WTC11 (cell line): ENCODE results near the gene FOXB2. TPM values are rescaled to one million over a fixed set of nuclear protein-coding genes. Genes with fewer than 3 reads are reported as not detected.

Experiments used
- ATAC-seq: fragments of 200-7000 bp; cut with Tn5 transposase; 2 replicates; pipeline ENCODE4 v1.10.0; 2021; ENCODE audit warnings: mild to moderate bottlenecking, moderate library complexity
- CTCF ChIA-PET: fragments of 300-600 bp; sonication (Branson Sonifier 250); formaldehyde crosslinking; loops from one replicate; lab custom pipeline; 2021; ENCODE audit warnings: antibody characterized with exemption; lab: Charles Lee
- POLR2A ChIA-PET: fragments of 350-600 bp; sonication (Branson Sonifier 250); formaldehyde crosslinking; loops from one replicate; lab custom pipeline; 2021; ENCODE audit warnings: antibody characterized with exemption; lab: Charles Lee
- DNase-seq: peaks from one replicate; pipeline ENCODE4 v3.0.0; 2021; ENCODE audit warnings: low spot score
- H3K27ac Mint-ChIP-seq: 2 replicates; pipeline ENCODE4 v1.8.0; 2021; ENCODE audit warnings: mixed read lengths
- H3K27me3 Mint-ChIP-seq: 2 replicates; pipeline ENCODE4 v1.8.0; 2021; ENCODE audit warnings: low read depth, mild to moderate bottlenecking, moderate library complexity, mixed read lengths
- H3K36me3 Mint-ChIP-seq: 2 replicates; pipeline ENCODE4 v1.8.0; 2021; ENCODE audit warnings: mixed read lengths
- H3K4me1 Mint-ChIP-seq: 2 replicates; pipeline ENCODE4 v1.8.0; 2022; ENCODE audit warnings: mixed read lengths
- H3K4me3 Mint-ChIP-seq: 2 replicates; pipeline ENCODE4 v1.8.0; 2021; ENCODE audit warnings: mild to moderate bottlenecking, moderate library complexity, mixed read lengths
- H3K9me3 Mint-ChIP-seq: 2 replicates; pipeline ENCODE4 v1.8.0; 2021; ENCODE audit warnings: mixed read lengths
- ELF4 ChIP-seq: sonication (generic); formaldehyde crosslinking; IDR thresholded peaks from 2 replicates; pipeline ENCODE4 v1.8.1; 2022; ENCODE audit warnings: low read depth, mild to moderate bottlenecking, moderate library complexity, missing genetic modification reagents
- MYBL2 ChIP-seq: sonication (generic); formaldehyde crosslinking; IDR thresholded peaks from 2 replicates; pipeline ENCODE4 v1.8.1; 2023; ENCODE audit warnings: mild to moderate bottlenecking, moderate library complexity, missing genetic modification reagents
- NFE2L1 ChIP-seq: sonication (generic); formaldehyde crosslinking; IDR thresholded peaks from 2 replicates; pipeline ENCODE4 v1.8.1; 2023; ENCODE audit warnings: missing genetic modification reagents
- NFYB ChIP-seq: sonication (generic); formaldehyde crosslinking; conservative IDR thresholded peaks from 2 replicates; pipeline ENCODE4 v1.8.0; 2022; ENCODE audit warnings: low read depth, missing genetic modification reagents
- PRRX2 ChIP-seq: fragments of 250-450 bp; sonication (Bioruptor Pico); IDR thresholded peaks from 2 replicates; pipeline ENCODE4 v1.8.0; 2021; ENCODE audit warnings: mild to moderate bottlenecking
- RORB ChIP-seq: fragments of 250-450 bp; sonication (Bioruptor Pico); IDR thresholded peaks from 2 replicates; pipeline ENCODE4 v1.9.0; 2021; ENCODE audit warnings: mild to moderate bottlenecking
- SMAD3 ChIP-seq: sonication (generic); formaldehyde crosslinking; IDR thresholded peaks from 2 replicates; pipeline ENCODE4 v1.8.0; 2022; ENCODE audit warnings: missing genetic modification reagents, mild to moderate bottlenecking, borderline replicate concordance
- ZNF317 ChIP-seq: sonication (generic); formaldehyde crosslinking; IDR thresholded peaks from 2 replicates; pipeline ENCODE4 v1.8.1; 2023; ENCODE audit warnings: low read depth, mild to moderate bottlenecking, moderate library complexity, missing genetic modification reagents, borderline replicate concordance
- total RNA-seq: library from RNA; stranded (reverse); gene quantifications from 3 replicates; pipeline ENCODE4 v1.2.3, GENCODE V29; 2021
- TF ChIP-seq, protein P1 (sequence below): sonication (generic); formaldehyde crosslinking; IDR thresholded peaks from 2 replicates; pipeline ENCODE4 v1.8.1; 2023; ENCODE audit warnings: mild to moderate bottlenecking, missing genetic modification reagents
- TF ChIP-seq, protein P2 (sequence below): fragments of 250-450 bp; sonication (Bioruptor Pico); IDR thresholded peaks from 2 replicates; pipeline ENCODE4 v1.9.0; 2021; ENCODE audit warnings: mild to moderate bottlenecking
- TF ChIP-seq, protein P3 (sequence below): fragments of 250-450 bp; sonication (Bioruptor Pico); IDR thresholded peaks from 2 replicates; pipeline ENCODE4 v2.1.2; 2022; ENCODE audit warnings: mild to moderate bottlenecking, moderate library complexity
- TF ChIP-seq, protein P4 (sequence below): sonication (generic); formaldehyde crosslinking; IDR thresholded peaks from 2 replicates; pipeline ENCODE4 v1.8.0; 2022; ENCODE audit warnings: mild to moderate bottlenecking, missing genetic modification reagents
- TF ChIP-seq, protein P5 (sequence below): sonication (generic); formaldehyde crosslinking; IDR thresholded peaks from 2 replicates; pipeline ENCODE4 v1.8.0; 2022; ENCODE audit warnings: missing genetic modification reagents
- TF ChIP-seq, protein P6 (sequence below): sonication (generic); formaldehyde crosslinking; IDR thresholded peaks from 2 replicates; pipeline ENCODE4 v1.8.1; 2022; ENCODE audit warnings: missing genetic modification reagents, borderline replicate concordance
- TF ChIP-seq, protein P7 (sequence below): sonication (generic); formaldehyde crosslinking; IDR thresholded peaks from 2 replicates; pipeline ENCODE4 v1.8.0; 2023; ENCODE audit warnings: mild to moderate bottlenecking, missing genetic modification reagents

The FOXB2 gene
- total RNA-seq, 1 experiment from 2014 or later = 0.22 TPM

DNA sequence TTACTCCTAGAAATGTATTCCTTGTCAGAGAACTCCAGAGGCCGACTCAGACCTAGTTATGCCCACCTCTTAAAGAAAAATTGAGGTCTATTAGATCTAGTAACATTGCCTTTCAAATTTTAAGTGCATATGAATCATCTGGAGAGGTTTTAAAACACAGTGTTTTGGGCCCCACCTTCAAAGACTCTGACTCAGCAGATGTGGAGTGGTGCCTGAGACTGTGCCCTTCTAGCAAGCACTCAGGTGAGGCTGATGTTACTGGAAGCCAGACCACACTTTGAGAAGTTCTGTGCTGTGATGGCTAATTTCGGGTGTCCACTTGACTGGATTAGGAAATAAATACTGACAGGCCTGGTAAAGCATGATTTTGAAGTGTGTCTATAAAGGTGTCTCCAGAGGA is 10.6 kb downstream of the FOXB2 start:
- TF ChIP-seq, protein P1, sequence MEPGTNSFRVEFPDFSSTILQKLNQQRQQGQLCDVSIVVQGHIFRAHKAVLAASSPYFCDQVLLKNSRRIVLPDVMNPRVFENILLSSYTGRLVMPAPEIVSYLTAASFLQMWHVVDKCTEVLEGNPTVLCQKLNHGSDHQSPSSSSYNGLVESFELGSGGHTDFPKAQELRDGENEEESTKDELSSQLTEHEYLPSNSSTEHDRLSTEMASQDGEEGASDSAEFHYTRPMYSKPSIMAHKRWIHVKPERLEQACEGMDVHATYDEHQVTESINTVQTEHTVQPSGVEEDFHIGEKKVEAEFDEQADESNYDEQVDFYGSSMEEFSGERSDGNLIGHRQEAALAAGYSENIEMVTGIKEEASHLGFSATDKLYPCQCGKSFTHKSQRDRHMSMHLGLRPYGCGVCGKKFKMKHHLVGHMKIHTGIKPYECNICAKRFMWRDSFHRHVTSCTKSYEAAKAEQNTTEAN (CRISPR knock-in tag) = no peak
- TF ChIP-seq RORB (CRISPR knock-in tag) = no peak
- no peak for TF ChIP-seq ZNF317 (CRISPR knock-in tag)
- TF ChIP-seq, protein P2, sequence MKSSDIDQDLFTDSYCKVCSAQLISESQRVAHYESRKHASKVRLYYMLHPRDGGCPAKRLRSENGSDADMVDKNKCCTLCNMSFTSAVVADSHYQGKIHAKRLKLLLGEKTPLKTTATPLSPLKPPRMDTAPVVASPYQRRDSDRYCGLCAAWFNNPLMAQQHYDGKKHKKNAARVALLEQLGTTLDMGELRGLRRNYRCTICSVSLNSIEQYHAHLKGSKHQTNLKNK = no peak
- TF ChIP-seq PRRX2 (CRISPR knock-in tag) = no peak
- TF ChIP-seq, protein P3, sequence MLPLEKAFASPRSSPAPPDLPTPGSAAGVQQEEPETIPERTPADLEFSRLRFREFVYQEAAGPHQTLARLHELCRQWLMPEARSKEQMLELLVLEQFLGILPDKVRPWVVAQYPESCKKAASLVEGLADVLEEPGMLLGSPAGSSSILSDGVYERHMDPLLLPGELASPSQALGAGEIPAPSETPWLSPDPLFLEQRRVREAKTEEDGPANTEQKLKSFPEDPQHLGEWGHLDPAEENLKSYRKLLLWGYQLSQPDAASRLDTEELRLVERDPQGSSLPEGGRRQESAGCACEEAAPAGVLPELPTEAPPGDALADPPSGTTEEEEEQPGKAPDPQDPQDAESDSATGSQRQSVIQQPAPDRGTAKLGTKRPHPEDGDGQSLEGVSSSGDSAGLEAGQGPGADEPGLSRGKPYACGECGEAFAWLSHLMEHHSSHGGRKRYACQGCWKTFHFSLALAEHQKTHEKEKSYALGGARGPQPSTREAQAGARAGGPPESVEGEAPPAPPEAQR (CRISPR knock-in tag) = no peak
- TF ChIP-seq, all 79 proteins: peak for 0
- Mint-ChIP-seq H3K27me3 (peaks cover 42% of the 10 kb centered on the region), H3K27ac (no peak overlapping the region), H3K4me3 (no peak overlapping the region), H3K4me1 (peaks cover 29% of the 10 kb centered on the region), H3K9me3 (no peaks in the 10 kb centered on the region), H3K36me3 (no peaks in the 10 kb centered on the region; the same call in 1 of the 2 replicates)
- ChIA-PET CTCF (no interaction called here), POLR2A (interaction anchor here (1.5 kb wide), 1 partner anchor 120 kb away, joined by 3 read pairs; no protein-coding TSS in a partner anchor)
- no peak for DNase-seq
- ATAC-seq = no peak

DNA sequence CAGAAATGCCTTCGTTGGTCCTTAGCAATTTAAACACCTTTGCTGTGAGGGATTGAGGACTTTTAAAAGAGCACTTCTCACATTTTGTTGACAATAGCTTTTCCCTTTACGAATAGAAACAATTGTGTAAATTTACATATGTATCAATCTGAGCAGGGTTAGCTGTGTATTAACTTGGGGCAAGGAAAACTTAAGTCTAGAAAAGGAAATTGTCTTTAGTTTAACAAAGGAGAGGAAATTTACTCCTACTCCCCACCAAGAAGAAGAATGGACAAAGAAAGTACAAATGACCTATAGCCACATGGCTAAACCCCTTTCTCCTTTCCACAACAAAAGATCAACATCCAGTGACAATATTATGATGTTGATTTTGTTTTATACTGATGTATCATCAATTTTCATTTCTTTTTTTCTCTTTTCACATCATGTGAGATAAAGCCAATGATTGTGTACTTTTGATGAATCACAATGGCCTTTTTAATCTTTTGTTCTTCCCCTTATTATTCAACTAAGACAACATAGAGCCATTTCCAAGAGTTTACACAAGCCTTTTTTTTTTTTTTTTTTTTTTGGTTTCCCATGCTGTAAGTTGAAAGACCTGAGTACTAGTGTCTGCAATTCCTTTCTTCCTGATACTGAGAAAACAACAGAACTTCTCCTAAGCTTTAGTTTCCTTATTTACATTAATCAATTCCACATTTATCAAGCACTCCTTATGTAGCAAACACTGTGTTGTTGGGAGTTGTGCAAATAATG is 19.0 kb downstream of the FOXB2 start:
- TF ChIP-seq MYBL2 (CRISPR knock-in tag) = no peak
- TF ChIP-seq, protein P4, sequence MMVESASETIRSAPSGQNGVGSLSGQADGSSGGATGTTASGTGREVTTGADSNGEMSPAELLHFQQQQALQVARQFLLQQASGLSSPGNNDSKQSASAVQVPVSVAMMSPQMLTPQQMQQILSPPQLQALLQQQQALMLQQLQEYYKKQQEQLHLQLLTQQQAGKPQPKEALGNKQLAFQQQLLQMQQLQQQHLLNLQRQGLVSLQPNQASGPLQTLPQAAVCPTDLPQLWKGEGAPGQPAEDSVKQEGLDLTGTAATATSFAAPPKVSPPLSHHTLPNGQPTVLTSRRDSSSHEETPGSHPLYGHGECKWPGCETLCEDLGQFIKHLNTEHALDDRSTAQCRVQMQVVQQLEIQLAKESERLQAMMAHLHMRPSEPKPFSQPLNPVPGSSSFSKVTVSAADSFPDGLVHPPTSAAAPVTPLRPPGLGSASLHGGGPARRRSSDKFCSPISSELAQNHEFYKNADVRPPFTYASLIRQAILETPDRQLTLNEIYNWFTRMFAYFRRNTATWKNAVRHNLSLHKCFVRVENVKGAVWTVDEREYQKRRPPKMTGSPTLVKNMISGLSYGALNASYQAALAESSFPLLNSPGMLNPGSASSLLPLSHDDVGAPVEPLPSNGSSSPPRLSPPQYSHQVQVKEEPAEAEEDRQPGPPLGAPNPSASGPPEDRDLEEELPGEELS (CRISPR knock-in tag) = peak; percentile 53; the same call in 1 of the 2 replicates
- Mint-ChIP-seq H3K27me3 (peaks cover 63% of the 10 kb centered on the region), H3K4me1 (peaks cover 44% of the 10 kb centered on the region), H3K4me3 (no peak overlapping the region), H3K36me3 (no peaks in the 10 kb centered on the region), H3K9me3 (0 out of 2 replicates have a peak, but pooled peaks cover 5% of the 10 kb centered on the region), H3K27ac (peak overlapping the region; percentile 88)
- ChIA-PET POLR2A (interaction anchor here (0.6 to 1.5 kb wide), 3 partner anchors 20 to 1166 kb away, joined by 3 to 6 read pairs (median 3); no protein-coding TSS in a partner anchor), CTCF (interaction anchor here (0.8 to 2.5 kb wide), 5 partner anchors 10 to 128 kb away, joined by 3 to 6 read pairs (median 4); no protein-coding TSS in a partner anchor)
- peak; percentile 79 for ATAC-seq
- no peak for DNase-seq

DNA sequence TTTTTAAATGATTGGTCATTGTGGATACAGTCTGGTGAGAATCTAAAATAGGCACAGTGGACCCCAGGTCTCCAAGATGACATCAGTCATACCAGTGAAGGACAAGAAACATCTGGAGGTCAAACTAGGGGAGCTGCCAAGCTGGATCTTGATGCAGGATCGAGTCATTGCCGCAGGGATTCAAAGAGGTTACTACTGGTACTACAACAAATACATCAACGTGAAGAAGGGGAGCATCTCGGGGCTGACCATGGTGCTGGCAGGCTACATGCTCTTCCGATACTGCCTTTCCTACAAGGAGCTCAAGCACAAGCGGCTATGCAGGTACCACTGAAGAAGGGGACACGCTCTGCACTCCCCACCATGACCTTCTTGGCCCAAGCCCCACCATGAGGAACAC is 20.9 kb downstream of the FOXB2 start:
- DNase-seq = no peak
- Mint-ChIP-seq H3K27ac (no peak overlapping the region), H3K36me3 (no peaks in the 10 kb centered on the region), H3K27me3 (peaks cover 52% of the 10 kb centered on the region), H3K4me1 (peaks cover 54% of the 10 kb centered on the region), H3K9me3 (0 out of 2 replicates have a peak, but pooled peaks cover 5% of the 10 kb centered on the region), H3K4me3 (no peak overlapping the region)
- CTCF ChIA-PET = interaction anchor here (0.5 to 1.1 kb wide), 2 partner anchors 113 to 176 kb away, joined by 3 to 4 read pairs; no protein-coding TSS in a partner anchor
- POLR2A ChIA-PET = no interaction called here
- ATAC-seq = peak; percentile 11; the same call in 1 of the 2 replicates
- TF ChIP-seq NFE2L1 (CRISPR knock-in tag) = no peak
- TF ChIP-seq, protein P5, sequence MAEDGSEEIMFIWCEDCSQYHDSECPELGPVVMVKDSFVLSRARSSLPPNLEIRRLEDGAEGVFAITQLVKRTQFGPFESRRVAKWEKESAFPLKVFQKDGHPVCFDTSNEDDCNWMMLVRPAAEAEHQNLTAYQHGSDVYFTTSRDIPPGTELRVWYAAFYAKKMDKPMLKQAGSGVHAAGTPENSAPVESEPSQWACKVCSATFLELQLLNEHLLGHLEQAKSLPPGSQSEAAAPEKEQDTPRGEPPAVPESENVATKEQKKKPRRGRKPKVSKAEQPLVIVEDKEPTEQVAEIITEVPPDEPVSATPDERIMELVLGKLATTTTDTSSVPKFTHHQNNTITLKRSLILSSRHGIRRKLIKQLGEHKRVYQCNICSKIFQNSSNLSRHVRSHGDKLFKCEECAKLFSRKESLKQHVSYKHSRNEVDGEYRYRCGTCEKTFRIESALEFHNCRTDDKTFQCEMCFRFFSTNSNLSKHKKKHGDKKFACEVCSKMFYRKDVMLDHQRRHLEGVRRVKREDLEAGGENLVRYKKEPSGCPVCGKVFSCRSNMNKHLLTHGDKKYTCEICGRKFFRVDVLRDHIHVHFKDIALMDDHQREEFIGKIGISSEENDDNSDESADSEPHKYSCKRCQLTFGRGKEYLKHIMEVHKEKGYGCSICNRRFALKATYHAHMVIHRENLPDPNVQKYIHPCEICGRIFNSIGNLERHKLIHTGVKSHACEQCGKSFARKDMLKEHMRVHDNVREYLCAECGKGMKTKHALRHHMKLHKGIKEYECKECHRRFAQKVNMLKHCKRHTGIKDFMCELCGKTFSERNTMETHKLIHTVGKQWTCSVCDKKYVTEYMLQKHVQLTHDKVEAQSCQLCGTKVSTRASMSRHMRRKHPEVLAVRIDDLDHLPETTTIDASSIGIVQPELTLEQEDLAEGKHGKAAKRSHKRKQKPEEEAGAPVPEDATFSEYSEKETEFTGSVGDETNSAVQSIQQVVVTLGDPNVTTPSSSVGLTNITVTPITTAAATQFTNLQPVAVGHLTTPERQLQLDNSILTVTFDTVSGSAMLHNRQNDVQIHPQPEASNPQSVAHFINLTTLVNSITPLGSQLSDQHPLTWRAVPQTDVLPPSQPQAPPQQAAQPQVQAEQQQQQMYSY (CRISPR knock-in tag) = no peak
- TF ChIP-seq, protein P6, sequence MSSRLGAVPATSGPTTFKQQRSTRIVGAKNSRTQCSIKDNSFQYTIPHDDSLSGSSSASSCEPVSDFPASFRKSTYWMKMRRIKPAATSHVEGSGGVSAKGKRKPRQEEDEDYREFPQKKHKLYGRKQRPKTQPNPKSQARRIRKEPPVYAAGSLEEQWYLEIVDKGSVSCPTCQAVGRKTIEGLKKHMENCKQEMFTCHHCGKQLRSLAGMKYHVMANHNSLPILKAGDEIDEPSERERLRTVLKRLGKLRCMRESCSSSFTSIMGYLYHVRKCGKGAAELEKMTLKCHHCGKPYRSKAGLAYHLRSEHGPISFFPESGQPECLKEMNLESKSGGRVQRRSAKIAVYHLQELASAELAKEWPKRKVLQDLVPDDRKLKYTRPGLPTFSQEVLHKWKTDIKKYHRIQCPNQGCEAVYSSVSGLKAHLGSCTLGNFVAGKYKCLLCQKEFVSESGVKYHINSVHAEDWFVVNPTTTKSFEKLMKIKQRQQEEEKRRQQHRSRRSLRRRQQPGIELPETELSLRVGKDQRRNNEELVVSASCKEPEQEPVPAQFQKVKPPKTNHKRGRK (CRISPR knock-in tag) = no peak
- TF ChIP-seq SMAD3 = no peak
- TF ChIP-seq, protein P7, sequence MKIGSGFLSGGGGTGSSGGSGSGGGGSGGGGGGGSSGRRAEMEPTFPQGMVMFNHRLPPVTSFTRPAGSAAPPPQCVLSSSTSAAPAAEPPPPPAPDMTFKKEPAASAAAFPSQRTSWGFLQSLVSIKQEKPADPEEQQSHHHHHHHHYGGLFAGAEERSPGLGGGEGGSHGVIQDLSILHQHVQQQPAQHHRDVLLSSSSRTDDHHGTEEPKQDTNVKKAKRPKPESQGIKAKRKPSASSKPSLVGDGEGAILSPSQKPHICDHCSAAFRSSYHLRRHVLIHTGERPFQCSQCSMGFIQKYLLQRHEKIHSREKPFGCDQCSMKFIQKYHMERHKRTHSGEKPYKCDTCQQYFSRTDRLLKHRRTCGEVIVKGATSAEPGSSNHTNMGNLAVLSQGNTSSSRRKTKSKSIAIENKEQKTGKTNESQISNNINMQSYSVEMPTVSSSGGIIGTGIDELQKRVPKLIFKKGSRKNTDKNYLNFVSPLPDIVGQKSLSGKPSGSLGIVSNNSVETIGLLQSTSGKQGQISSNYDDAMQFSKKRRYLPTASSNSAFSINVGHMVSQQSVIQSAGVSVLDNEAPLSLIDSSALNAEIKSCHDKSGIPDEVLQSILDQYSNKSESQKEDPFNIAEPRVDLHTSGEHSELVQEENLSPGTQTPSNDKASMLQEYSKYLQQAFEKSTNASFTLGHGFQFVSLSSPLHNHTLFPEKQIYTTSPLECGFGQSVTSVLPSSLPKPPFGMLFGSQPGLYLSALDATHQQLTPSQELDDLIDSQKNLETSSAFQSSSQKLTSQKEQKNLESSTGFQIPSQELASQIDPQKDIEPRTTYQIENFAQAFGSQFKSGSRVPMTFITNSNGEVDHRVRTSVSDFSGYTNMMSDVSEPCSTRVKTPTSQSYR (CRISPR knock-in tag) = no peak
- TF ChIP-seq ELF4 = no peak
- TF ChIP-seq NFYB (CRISPR knock-in tag) = no peak
